GM12891 (cell line): ENCODE measurements around the gene OGDHL.

ENCODE experiments used
- POLR2A ChIP-seq: IDR thresholded peaks from 2 replicates; pipeline ENCODE4 v1.6.1; 2011; ENCODE audit warnings: low read depth, low read length, control low read depth
- TAF1 ChIP-seq: IDR thresholded peaks from 2 replicates; pipeline ENCODE4 v1.6.1; 2011; ENCODE audit warnings: low read depth, low read length, control low read depth

- TF ChIP-seq POLR2A = no peak
- TF ChIP-seq TAF1 = no peak
Measured at GRCh38 chr10:49750546-49750945, 11.6 kb downstream of the OGDHL start.
